GM12864 (cell line): Measurements from ENCODE around the gene DSN1.

ENCODE experiments used
- DNase-seq: peaks from one replicate; pipeline ENCODE4 v3.0.0-alpha.2; 2011; ENCODE audit warnings: low read depth
- H3K4me3 ChIP-seq: 2 replicates; pipeline ENCODE4 v1.5.1; 2011; ENCODE audit warnings: mild to moderate bottlenecking, low read depth, low read length, control low read depth
- TF ChIP-seq, protein P1 (sequence below): IDR thresholded peaks from 2 replicates; pipeline ENCODE4 v1.5.1; 2011; ENCODE audit warnings: low read depth, mild to moderate bottlenecking, moderate library complexity, low read length, control low read depth, inconsistent platforms; ENCODE audit errors: missing control alignments

DSN1 gene

DNA sequence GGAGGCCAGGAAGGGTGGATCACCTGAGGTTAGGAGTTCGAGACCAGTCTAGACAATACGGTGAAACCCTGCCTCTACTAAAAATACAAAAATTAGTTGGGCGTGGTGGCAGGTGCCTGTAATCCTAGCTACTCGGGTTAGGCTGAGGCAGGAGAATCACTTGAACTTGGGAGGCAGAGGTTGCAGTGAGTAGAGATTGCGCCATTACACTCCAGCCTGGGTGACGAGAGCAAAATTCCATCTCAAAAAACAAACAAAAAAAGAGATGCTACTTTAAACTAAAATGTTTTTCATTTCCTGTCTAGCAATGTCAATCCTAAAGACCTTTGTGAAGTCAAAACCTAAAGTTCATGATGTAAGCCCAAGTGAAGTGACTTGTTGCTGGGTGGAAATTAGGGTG is 12.9 kb downstream of the DSN1 start:
- H3K4me3 ChIP-seq, result no peak overlapping the region
- DNase-seq, result no peak
- TF ChIP-seq, protein P1, sequence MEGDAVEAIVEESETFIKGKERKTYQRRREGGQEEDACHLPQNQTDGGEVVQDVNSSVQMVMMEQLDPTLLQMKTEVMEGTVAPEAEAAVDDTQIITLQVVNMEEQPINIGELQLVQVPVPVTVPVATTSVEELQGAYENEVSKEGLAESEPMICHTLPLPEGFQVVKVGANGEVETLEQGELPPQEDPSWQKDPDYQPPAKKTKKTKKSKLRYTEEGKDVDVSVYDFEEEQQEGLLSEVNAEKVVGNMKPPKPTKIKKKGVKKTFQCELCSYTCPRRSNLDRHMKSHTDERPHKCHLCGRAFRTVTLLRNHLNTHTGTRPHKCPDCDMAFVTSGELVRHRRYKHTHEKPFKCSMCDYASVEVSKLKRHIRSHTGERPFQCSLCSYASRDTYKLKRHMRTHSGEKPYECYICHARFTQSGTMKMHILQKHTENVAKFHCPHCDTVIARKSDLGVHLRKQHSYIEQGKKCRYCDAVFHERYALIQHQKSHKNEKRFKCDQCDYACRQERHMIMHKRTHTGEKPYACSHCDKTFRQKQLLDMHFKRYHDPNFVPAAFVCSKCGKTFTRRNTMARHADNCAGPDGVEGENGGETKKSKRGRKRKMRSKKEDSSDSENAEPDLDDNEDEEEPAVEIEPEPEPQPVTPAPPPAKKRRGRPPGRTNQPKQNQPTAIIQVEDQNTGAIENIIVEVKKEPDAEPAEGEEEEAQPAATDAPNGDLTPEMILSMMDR, result no peak

DNA sequence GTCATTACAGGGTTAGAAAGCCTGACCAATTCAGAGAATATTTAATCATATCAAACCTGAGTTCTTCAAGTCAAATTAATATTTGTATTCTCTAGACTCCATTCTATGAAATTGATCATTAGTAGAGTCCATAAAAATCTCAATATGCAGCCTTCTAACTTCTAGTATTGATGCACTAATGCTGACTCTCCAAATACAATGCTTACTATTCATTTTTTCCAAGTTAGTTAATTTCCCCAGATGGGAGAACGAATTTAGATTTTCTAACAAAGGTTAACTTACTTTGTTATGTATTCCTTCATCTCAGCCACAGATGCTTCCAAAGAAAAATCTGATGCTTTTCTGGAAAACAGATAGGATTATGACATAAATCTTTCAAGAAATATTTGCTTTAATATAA is 15.3 kb downstream of the DSN1 start:
- no peak overlapping the region for H3K4me3 ChIP-seq
- DNase-seq, result no peak
- TF ChIP-seq, protein P1, result no peak

DNA sequence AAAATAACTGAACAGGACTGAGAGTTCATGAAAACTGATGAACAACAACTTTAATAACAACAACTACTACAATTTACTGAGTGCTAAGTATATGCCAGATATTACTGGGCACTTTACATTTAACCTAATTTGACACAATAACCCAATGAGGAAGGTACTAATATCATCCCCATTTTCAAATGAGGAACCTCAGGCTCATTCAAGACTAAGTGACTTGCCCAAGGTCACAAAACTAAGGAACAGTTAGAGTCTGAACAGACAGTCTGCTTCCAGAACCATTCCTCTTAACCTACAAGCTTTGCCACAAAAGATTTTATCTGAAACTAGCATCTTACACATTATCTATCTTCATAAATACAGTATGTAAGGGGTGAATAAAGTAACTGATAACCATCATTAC is 17.1 kb downstream of the DSN1 start:
- no peak overlapping the region for H3K4me3 ChIP-seq
- no peak for DNase-seq
- TF ChIP-seq, protein P1, result no peak

DNA sequence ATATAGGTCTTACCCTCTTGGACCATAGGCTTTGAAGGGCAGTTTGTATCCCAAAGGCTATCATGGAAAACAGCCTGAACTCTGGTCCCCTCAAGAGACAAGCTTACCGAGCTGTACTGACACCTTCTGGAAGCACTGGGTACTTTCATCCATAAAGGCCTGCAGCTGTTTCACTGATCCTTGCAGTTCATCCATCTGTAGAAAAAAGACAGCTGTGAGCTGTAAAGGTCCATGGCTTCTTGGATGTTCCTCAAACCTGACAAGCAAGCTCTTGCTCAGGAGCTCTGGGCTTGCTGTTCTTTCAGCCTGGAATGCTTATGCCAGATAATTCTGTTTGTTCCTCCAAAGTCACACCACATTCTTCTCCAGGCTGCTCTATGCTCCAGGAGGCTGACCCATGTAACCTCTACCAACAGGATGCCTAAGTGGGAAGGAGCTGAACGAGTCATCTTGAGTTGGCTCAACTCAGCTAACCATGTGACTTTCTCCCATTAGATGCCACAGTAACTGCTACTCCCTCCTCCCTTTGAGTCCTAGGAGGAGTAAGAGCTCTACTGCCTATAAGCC is 18.8 kb downstream of the DSN1 start:
- no peak for DNase-seq
- H3K4me3 ChIP-seq, result no peak overlapping the region
- TF ChIP-seq, protein P1, result peak; percentile 77

DNA sequence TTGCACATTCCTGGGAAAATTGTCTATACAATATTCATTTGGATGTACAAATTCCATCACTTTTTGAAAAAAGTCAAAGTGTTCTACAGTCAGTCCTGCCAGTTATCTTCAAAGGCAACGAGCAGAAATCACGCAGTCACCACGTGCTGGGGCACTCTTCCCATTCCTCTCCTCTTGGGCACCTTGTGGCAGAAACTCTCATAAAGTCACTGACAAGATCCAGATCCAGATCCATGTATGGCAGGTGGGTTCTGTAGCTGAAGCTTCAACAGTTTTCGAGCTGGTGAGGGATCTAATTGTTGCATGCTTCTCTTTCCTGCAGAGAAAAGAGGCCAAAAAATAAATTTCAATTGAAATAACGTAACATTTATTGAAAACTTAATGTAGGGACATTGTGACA is 21.0 kb downstream of the DSN1 start:
- no peak for DNase-seq
- no peak overlapping the region for H3K4me3 ChIP-seq
- TF ChIP-seq, protein P1, result no peak

DNA sequence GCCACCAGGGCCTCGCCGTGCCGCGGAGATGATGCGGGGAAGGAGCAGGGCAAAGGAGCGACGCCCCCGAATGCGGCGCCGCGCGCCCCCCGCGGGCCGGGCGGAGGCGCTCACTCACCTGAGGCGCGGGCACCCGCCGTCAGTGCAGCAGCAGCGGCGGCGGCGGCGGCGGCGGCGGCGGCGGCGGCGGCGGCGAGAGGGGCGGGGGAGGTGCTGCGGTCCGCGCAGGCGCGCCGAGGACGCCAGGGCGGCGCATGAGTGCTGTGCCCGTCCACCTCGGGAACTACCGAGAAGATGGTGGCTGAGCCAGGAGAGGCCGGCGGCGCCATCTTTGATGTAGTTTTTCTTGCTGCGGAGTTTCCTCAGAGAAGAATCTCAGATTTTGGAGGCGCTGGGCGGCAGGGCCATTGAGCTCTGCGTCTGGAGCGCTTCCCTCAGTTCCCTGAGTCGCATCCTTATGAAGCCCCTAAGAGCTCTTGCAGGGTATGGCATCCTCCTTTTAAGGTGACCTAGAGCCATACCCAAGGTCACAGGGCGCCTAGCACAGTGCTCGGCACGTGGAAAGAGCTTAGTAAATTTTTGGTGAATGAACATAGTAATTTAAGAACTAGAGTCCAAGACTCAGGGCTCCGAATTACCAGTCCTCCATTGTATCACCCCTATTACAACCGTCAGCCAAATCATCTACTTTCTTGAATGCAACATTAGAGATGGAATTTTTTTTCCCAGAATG is 27.5 kb downstream of the DSN1 start, which contains the start of gene NDRG3:
Gene NDRG3 (minus strand): TSS at position 164 of the 733 bp plus-strand sequence. CDS start 24,355 bp downstream, outside the sequence.
- peak within 1 kb of the TSS; percentile 82 for H3K4me3 ChIP-seq
- DNase-seq, result peak; percentile 81
- TF ChIP-seq, protein P1, result peak; percentile 16
